HG02885 (cell line): ENCODE measurements around the gene PNLIP.

Experiments used
- ATAC-seq: cut with Tn5 transposase; IDR thresholded peaks from one replicate; pipeline ENCODE4 v1.9.1; 2021; ENCODE audit warnings: mild to moderate bottlenecking; ENCODE audit not compliant: unreplicated experiment, poor library complexity

Gene PNLIP

DNA sequence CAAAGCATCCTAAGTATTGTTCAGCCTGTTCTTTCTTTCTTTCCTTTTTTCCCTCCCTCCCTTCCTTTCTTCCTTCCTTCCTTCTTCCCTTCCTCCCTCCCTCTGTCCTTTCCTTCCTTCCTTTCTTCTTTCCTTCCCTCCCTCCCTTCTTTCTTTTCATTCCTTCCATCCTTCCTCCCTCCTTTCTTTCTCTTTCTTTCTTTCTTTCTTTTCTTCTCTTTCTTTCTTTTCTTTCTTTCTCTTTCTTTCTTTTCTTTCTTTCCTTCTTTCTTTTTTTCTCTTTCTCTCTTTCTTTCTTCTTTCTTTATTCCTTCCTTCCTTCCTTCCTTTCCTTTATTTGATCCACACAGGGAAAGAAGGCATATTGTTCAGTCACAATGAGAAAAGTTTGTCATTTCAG lies 21.2 kb downstream of the PNLIP start:
- ATAC-seq, result no peak

DNA sequence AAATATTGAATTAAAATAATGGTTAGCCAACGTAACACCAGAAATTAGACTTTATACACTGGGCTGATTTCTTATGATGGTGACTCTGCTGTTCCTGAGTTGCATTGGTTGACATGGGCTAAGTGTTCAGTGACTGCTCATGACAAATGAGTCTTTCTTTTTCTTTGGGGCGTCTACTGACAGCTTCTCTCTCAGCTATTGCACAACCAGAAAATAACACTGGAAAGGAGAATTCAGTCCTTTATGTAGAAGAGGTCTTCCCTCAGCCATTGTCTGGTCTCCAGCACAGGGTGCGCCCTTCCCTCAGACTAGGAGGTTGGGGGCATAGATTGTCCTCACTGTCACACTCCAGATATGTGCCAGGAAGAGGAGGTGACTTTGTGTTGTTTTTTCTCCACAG lies 21.6 kb downstream of the PNLIP start:
- ATAC-seq, result no peak

DNA sequence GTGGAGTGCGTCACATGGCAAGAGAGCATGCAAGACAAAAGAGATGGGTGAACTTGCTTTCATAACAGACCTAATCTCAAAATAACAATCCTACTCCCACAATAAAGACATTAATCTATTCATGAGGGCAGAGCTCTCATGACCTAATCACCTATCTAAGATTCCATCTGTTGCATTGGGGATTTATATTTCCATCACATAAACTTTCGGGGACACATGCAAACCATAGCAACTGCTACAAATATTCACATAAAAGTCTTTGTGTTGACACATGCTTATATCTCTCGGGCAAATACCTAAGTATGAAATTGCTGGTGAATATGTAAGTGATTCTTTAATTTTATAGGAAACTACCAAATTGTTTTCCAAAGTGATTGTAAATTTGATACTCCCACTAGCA lies 29.1 kb downstream of the PNLIP start:
- ATAC-seq, result no peak

DNA sequence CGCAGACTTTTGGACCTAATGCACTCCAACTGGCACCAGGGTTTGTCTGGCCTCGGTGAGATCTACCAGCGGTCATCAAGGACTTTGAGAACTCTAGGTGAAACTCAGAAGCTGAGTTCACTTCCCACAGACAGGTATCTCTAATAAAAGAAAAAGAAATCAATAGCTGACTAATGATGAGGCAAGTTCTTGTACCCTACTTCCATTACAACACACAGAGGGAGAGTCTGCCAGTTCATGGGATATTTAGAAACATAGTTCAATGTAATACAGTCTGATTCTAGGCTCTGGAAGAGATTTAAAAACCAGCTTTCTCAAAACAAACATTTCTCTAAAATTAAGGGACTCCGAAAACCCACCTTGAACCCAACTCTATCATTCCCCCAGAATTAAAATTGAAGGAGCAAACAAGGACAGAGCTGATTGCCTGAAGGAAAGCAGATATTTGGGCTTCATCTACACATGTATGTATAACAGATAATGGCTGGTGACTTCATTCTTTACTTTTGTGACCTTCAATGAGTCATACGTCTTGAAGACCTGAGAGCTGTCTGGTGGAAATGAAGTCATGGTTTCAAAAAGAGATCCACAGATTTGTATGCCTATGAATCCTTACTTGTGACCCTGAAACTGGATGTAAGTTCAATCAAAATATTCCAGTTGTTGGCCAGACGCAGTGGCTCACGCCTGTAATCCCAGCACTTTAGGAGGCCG lies 42.3 kb downstream of the PNLIP start:
- ATAC-seq, result no peak

- no peak for ATAC-seq
These were observed 43.3 kb downstream of the PNLIP start for GRCh38 chr10:116588995-116589394.

DNA sequence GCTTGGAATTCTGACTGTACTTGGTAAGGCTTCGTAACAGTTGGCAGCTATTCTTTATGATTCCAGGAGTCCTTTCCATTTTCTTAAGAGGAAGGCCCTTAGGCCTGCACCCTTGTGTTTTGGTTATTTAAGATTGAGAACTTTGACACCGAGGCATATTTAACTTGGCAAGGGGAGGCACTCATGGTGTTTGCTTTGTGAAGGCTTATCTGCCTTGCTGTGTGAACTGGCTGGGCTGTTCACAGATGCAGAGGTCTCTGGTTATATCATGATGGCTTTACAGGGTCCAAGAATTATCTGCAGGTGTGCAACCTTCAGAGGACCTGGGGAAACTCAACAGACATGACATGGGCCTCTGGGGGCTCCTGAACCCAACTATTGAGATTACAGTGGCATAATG lies 44.2 kb downstream of the PNLIP start:
- no peak for ATAC-seq

- ATAC-seq, result no peak
These were observed 45.1 kb downstream of the PNLIP start, which contains the start of gene PNLIPRP1 for GRCh38 chr10:116590590-116591444. Gene PNLIPRP1, plus strand, starts transcription at chr10:116590959. Its CDS starts 171 bp downstream, at chr10:116591130.

GRCh38 chr10:116593139-116593740 lies 47.5 kb downstream of the PNLIP start:
- ATAC-seq, result no peak

DNA sequence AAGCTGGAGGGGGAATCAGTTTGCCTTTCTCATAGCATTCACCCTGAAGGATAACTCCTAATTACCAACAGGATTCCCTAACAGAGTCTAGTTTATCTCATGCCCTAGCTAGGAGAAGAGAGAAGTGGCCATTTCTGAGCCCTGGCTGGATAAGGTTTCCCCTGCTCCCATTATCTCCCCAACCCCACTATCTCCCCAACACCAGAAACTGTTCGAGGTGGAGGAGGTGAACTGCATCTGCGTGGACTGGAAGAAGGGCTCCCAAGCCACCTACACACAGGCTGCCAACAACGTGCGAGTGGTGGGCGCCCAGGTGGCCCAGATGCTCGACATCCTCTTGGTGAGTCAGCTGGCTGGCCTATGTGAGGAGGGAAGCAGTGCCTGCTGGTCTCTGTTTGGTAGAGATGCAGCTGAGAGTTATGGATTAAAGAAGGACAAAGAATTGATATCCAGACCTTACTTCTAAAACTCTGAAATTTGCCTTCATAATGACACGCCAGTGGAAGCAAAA lies 48.8 kb downstream of the PNLIP start:
- no peak for ATAC-seq

GRCh38 chr10:116596062-116596461 lies 50.3 kb downstream of the PNLIP start:
- no peak for ATAC-seq

- no peak for ATAC-seq
These were observed 51.8 kb downstream of the PNLIP start for GRCh38 chr10:116597543-116597942.

DNA sequence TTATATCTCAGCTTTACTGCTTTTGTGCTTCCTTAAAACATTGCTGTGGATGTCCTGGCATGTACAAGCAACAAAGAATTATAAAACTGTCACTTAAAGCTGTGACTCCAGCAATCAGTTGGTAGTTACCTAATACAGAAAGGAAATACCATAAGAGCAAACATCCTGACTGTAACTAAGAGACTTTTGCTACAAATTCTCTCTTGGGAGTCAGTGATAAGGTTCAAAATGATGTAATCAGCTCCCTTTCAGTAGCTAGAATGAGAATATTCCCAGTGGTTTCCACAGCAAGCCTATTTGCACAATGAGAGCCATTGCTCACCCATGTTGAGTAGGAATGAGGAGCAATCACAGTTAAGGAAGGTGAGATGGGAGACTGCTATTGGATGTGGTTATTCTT lies 52.6 kb downstream of the PNLIP start:
- ATAC-seq, result no peak

DNA sequence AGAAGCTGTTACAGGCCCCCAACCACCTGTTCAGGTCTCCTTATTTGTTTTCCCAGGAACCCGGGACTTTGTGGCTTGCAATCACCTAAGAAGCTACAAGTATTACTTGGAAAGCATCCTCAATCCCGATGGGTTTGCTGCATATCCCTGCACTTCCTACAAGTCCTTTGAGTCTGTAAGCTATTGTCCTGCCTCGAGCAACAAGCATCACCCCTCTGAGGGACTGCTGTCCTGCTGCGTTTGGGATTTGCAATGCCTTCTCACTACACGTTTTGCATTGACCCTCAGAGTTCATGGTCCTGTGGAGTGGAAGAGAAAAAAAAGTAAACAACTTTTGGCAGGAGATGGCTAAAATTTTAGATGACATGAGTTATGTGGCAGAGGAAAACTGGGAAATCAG lies 54.3 kb downstream of the PNLIP start:
- no peak for ATAC-seq

- no peak for ATAC-seq
These were observed 57.1 kb downstream of the PNLIP start for GRCh38 chr10:116602648-116603400.

- no peak for ATAC-seq
These were observed 60.3 kb downstream of the PNLIP start for GRCh38 chr10:116606061-116606483.

GRCh38 chr10:116607336-116607735 lies 61.6 kb downstream of the PNLIP start:
- ATAC-seq, result no peak

DNA sequence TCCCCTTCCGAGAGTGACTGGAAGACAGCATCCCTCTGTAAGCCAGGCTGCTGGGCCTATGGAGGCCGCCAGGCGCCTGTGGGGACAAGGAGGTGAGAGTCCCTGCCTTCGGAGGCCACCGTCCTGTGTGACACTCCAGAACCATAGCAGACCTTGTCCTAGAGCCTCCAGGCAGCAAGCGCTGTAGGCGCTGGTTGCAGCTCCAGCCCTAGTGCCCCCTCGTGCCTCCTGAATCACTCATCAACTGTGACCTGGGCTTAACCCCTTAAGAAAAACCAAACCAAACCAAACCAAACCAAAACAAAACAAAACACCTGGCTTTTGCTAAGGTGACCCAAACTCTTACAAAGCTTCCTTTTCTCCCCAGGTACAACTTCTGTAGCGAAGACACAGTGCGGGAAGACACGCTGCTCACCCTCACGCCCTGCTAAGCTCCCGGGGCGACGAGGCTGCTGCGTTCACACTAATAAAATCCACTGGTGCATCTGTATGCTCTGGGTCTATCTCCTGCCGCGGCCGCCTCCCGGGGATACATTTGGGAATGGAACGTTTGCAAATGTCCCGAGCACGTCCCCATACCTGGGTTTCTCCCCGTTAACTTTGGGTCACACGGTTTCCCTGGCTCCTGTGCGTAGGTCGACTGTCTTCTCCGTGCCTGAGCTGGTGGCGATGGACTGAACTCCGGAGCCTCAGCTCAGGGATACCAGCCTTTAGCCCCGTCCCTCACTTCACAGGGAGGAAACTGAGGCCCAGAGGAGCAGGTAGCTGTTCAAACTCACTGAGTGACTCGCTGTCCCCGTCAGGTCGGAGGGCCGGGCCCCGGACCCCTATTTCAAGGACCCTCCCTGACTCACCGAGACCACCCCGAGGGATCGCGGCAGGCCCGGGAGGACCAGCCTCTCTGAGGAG lies 63.2 kb downstream of the PNLIP start:
- ATAC-seq, result no peak

GRCh38 chr10:116610443-116611152 lies 64.9 kb downstream of the PNLIP start:
- ATAC-seq, result no peak

- no peak for ATAC-seq
These were observed 65.4 kb downstream of the PNLIP start for GRCh38 chr10:116611153-116611545.
